K562 (cell line): ENCODE measurements around the gene IGFBP4. TPM values are rescaled to one million over a fixed set of nuclear protein-coding genes. Genes with fewer than 3 reads are reported as not detected.

Source experiments
- C11orf30 ChIP-seq: fragments of 450-650 bp; IDR thresholded peaks from 2 replicates; pipeline ENCODE4 v1.6.1; 2016; ENCODE audit warnings: low read depth, mild to moderate bottlenecking
- EP300 ChIP-seq: IDR thresholded peaks from 2 replicates; pipeline ENCODE4 v1.6.1; 2012; ENCODE audit warnings: low read length, improper control_type of control experiment
- EP400 ChIP-seq: fragments of 450-650 bp; IDR thresholded peaks from 2 replicates; pipeline ENCODE4 v1.6.1; 2017; ENCODE audit warnings: antibody characterized with exemption, mild to moderate bottlenecking, moderate library complexity
- GABPB1 ChIP-seq: sonication (generic); formaldehyde crosslinking; IDR thresholded peaks from 2 replicates; pipeline ENCODE4 v1.8.0; 2022; ENCODE audit warnings: mild to moderate bottlenecking, missing genetic modification reagents
- LCOR ChIP-seq: sonication (generic); formaldehyde crosslinking; IDR thresholded peaks from 2 replicates; pipeline ENCODE4 v1.8.0; 2022; ENCODE audit warnings: mild to moderate bottlenecking, missing genetic modification reagents
- MYC ChIP-seq, 2 experiments: fragments of 250-450 bp in 1 of 2; sonication (Bioruptor Pico) in 1 of 2; IDR thresholded peaks; 2 replicates each; pipeline versions ENCODE4 v1.5.1 to v1.6.1; 2012 to 2021; ENCODE audit warnings: low read depth in 2 of 2, borderline replicate concordance in 1 of 2, improper control_type of control experiment in 1 of 2, low read length in 1 of 2, mild to moderate bottlenecking in 1 of 2, moderate library complexity in 1 of 2
- PKNOX1 ChIP-seq: fragments of 450-650 bp; IDR thresholded peaks from 2 replicates; pipeline ENCODE4 v1.6.1; 2016
- PML ChIP-seq: IDR thresholded peaks from 2 replicates; pipeline ENCODE4 v1.6.1; 2012; ENCODE audit warnings: low read length, inconsistent platforms
- SAFB ChIP-seq: fragments of 200-400 bp; formaldehyde crosslinking; IDR thresholded peaks from 2 replicates; pipeline ENCODE4 v1.6.1; 2017; ENCODE audit warnings: low read depth, low read length, borderline replicate concordance
- SAP30 ChIP-seq: fragments of 200-600 bp; sonication (generic); IDR thresholded peaks from 2 replicates; pipeline ENCODE4 v1.6.1; 2012; ENCODE audit warnings: borderline replicate concordance, low read depth, mild to moderate bottlenecking, moderate library complexity, low read length, control low read depth, inconsistent platforms; ENCODE audit not compliant: insufficient read depth, poor library complexity, severe bottlenecking
- THAP12 ChIP-seq: fragments of 250-450 bp; sonication (Bioruptor Pico); IDR thresholded peaks from 2 replicates; pipeline ENCODE4 v1.9.0; 2021; ENCODE audit warnings: mild to moderate bottlenecking, inconsistent platforms
- TOE1 ChIP-seq, 2 experiments: fragments of 450-650 bp in 1 of 2; sonication (generic) in 1 of 2; formaldehyde crosslinking in 1 of 2; IDR thresholded peaks; 2 replicates each; pipeline versions ENCODE4 v1.7.1 to v1.8.0; 2016 to 2022; ENCODE audit warnings: borderline replicate concordance in 2 of 2, mild to moderate bottlenecking in 2 of 2, antibody characterized with exemption in 1 of 2, inconsistent platforms in 1 of 2, low read depth in 1 of 2, missing genetic modification reagents in 1 of 2, moderate library complexity in 1 of 2
- UBTF ChIP-seq, 2 experiments: IDR thresholded peaks; 2 replicates each; pipeline ENCODE4 v1.6.1; 2012; ENCODE audit warnings: improper control_type of control experiment in 2 of 2, low read depth in 2 of 2, low read length in 2 of 2, borderline replicate concordance in 1 of 2
- ZBTB2 ChIP-seq: fragments of 450-650 bp; IDR thresholded peaks from 2 replicates; pipeline ENCODE4 v1.6.1; 2016; ENCODE audit warnings: antibody characterized with exemption
- ZNF398 ChIP-seq: fragments of 250-450 bp; sonication (Bioruptor Pico); IDR thresholded peaks from 2 replicates; pipeline ENCODE4 v1.8.0; 2021; ENCODE audit warnings: moderate library complexity, mild to moderate bottlenecking, inconsistent platforms
- polyA plus RNA-seq, 8 experiments: library from polyadenylated mRNA; depleted of rRNA in 4 of 8; stranded (reverse) in 5 of 8; unstranded in 3 of 8; fragments of >200 nt; fragmentation: Nextera tagmentation in 2 of 8; fragmentation: Illumina TruSeq in 1 of 8; extraction: Ambion mirVana in 2 of 8; extraction: Trizol in 1 of 8; gene quantifications; 2 replicates each; pipeline versions ENCODE4 v1.2.1 to v1.2.3, GENCODE V29; 2011 to 2014; ENCODE audit warnings: inconsistent platforms in 1 of 8, missing spikeins in 1 of 8
- total RNA-seq, 7 experiments: library from RNA; depleted of rRNA in 6 of 7; stranded (reverse); fragments of >200 nt in 6 of 7; fragmentation: Illumina TruSeq in 2 of 7; extraction: Trizol in 2 of 7; gene quantifications; 2 replicates each; pipeline versions ENCODE4 v1.2.1 to v1.2.3, GENCODE V29; 2011 to 2021; ENCODE audit warnings: low replicate concordance in 1 of 7

Gene IGFBP4
- total and polyA plus RNA-seq, 9 of the 15 experiments (the other 6 are each of a cell fraction or from before 2014, with no cell fraction given), result 8.8 to 99.8 (median 18.6) TPM

- TF ChIP-seq SAP30 (peak; percentile 95), PKNOX1 (peak; percentile 100), ZBTB2 (peak; percentile 47; the same call in 1 of the 2 replicates), PML (peak; percentile 62), MYC (IDR thresholded peaks at IDR 0.05; ENCODE audit: low read depth, low read length) (peak; percentile 51), MYC (CRISPR knock-in tag; IDR thresholded peaks at IDR 0.05; ENCODE audit: borderline replicate concordance, low read depth) (peak; percentile 26; the same call in 1 of the 2 replicates), LCOR (CRISPR knock-in tag) (0 out of 2 replicates have a peak, but pooled peaks have one; percentile 60), EP300 (0 out of 2 replicates have a peak, but pooled peaks have one; percentile 23), C11orf30 (peak; percentile 42; the same call in 1 of the 2 replicates), TOE1 (IDR thresholded peaks at IDR 0.05; ENCODE audit: borderline replicate concordance) (peak; percentile 83), TOE1 (CRISPR knock-in tag; IDR thresholded peaks at IDR 0.05; ENCODE audit: borderline replicate concordance, low read depth) (no peak), GABPB1 (CRISPR knock-in tag) (peak; percentile 47; the same call in 1 of the 2 replicates), UBTF (IDR thresholded peaks at IDR 0.05; ENCODE audit: borderline replicate concordance in 1 of 2, low read depth in 2 of 2, low read length in 2 of 2) (0 out of 4 replicates have a peak, but pooled peaks of 1 of the 2 experiments have one; percentile 32), EP400 (peak; percentile 99), THAP12 (CRISPR knock-in tag) (peak; percentile 74; the same call in 1 of the 2 replicates), ZNF398 (CRISPR knock-in tag) (no peak), SAFB (peak; percentile 45; the same call in 1 of the 2 replicates)
These were observed 25.4 kb upstream of the IGFBP4 start, which contains the start of gene TOP2A (continued) for GRCh38 chr17:40417609-40418427.
